Retina (tissue), 1 donor: ENCODE data around the gene ANKS1A.
"Not testable (repeated sequence)": the region's sequence is repeated elsewhere in the genome, so short reads cannot be mapped to it uniquely, and the experiment has no call there.

Experiments used
- DNase-seq: peaks from one replicate; pipeline ENCODE4 v3.0.0-alpha.2; 2016

Gene ANKS1A

DNA sequence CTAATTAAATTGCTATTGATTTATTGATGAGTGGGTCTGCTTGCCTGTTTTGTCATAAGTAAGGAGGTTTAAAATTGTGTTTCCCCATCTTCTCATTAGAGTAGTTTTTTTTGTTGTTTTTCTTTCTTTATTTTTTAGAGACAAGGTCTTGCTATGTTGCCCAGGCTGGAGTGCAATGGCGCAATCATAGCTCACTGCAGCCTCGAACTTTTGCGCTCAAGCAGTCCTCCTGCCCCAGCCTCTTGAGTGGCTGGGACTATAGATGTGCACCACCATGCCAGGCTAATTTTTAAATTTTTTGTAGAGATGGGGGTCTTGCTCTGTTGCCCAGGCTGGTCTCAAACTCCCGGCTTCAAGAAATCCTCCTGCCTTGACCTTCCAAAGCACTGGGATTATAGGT lies 31.0 kb downstream of the ANKS1A start:
- no peak for DNase-seq

DNA sequence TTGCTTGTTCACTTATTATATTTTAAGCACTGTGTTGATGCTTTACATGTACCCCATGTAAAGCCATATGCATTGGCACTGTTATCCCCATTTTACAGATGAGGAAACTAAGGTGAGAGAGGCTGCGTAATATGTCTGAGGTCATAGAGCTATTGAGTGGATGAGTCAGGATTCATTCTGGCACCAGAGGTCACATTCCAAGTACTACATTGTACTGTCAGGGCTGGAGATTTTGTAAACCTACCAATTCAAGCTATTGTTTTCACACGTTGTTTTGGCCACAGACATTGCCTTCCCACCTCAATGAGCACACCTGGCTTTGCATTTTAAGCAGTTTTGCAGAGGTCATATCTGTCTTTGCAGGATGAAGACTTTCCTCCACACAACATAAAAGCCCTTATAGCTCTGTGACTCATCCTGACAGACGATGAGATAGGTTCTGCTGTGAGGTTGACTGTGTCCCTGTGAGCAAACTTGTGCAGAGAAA lies 33.2 kb downstream of the ANKS1A start:
- DNase-seq, result no peak

DNA sequence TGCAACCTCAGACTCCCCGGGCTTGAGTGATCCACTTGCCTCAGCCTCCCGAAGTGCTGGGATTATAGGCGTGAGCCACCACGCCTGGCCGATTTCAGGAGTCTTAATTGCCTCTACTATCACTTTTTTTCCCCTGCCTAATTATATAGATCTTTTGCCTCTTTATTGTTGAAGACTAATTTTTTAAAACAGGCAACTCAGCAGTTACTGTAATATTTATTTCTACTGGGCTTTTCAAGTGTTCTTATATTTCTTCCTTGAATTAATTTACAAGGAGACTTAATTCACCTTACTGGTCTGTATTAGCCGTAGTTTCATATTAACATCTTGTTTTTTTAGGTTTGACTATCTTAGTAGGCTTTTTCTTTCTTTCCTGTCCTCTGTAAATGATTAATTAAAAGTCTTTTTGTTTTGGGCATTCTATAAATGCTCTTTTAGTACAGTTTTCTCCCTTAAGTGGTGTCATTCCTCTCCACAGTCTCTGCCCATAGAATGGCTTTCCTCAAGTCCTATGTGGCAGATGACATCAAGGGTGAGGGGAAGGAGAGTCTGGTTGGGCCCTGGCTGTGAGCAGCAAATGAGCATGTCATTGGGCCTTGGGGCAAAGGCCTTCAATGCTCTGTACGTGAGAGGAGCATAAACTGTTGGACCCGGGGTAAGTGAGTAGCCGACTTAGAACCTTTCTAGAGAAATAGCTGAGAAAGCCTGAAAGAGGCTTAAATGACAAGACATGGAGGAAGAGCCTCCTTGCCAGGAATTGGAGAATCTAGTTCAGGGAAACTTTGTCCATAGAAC lies 36.0 kb downstream of the ANKS1A start:
- DNase-seq, result no peak

DNA sequence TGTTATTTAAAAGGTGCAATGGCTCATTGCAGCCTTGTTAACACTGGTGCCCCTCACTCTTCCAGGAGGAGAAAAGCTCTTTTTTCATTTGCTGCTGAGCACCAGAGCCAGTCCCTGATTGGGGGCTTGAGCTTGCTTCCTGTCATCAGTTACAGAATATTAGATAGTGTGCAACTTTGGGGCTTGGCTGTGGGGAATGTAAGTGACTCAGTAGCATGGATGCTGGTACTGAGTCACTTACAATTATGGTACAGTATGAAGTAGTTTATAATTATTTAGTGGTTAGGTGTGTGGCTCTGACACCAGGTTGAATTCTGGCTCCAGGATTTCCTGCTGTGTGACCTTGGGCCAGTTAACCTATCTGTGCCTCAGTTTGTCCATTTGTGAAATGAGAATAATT lies 37.6 kb downstream of the ANKS1A start:
- DNase-seq, result no peak

DNA sequence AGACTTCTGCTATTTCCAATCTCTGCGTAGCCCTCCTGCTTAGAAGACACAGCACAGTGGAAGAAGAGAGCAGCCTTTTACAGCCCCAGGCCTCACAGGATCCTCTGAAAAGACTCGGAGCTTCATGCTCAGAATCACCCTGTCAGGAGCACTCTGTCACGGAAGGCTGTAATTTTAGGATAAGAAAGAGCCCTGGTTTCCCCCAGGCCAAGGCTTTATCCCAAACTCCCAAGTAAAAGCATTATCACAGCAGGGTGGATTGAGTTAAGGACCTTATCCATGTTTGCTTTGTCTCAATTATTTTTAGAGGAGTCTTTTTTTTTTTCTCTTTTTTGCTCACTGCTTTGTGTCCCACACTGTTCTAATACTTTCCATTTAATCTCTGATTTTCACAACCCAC lies 39.2 kb downstream of the ANKS1A start:
- no peak for DNase-seq

DNA sequence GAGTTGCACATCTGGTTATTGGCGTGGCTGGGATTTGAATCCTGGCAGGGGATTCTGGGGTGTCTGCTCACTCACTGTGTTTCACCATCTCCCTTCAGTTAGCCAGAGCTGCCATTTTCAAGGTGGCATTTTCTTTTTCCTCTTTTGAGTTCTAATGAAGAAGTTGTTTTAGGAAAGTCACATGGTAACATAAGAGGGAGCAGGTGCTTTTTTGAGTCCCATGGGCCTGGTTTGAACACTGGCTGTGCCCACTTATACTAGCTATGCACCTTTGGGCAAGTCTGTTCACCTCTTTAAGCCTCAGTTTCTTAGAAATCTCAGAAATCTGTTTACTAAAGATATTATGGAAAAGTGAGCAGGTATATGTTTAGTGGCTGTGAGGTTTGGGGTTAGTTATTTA lies 39.6 kb downstream of the ANKS1A start:
- DNase-seq, result no peak

DNA sequence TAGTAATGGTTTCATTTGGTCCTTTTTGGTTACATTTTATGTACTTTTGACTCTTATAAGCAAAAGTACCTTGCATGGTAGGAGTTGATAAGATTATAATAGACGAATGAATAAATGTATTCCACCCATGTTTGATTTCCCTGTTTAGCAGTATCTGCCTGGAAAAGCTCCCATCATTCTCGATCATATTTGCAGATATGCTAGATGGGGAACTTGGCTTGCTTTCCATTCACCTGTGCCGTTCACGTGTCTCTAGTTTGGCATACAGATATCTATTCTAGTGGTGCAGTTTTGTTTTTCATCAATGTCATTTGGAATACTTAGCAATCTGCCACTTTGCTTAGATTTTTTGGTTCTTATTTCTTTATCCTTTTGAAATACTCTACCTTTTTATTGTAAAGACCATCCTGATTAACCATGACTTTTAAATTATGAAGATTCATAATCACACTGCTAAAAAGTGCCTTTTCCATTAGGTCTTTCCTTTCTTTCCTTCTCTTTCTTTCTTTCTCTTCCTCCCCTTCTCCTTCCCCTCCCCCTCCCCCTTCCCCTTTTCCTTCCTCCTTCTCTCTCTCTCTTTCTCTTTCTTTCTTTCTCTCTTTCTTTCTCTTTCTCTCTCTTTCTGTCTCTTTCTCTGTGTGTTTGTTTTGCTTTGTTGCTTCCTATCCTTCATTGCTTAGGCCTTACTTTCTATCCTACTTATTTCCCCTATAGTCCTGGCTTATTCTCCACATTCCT lies 40.4 kb downstream of the ANKS1A start:
- DNase-seq, result no peak

DNA sequence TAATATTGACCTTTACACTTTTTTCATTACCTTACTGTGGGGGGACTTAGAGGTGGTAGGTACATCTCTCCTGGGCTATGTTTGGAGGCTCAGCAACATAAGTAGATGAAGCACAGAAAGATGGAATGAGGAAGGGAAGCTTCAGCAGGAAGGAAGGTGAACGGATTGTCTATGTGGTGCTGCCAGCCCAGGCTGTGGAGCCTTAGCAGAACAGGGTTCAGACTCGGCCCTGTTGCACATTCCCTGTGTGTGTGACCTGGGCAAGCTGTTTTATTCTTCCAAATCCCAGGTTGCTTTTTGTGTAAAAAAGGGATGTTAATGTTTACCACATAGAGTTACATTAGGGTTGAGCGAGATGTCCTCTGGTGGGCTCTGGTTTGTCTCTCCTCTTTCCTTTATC lies 41.2 kb downstream of the ANKS1A start:
- no peak for DNase-seq

DNA sequence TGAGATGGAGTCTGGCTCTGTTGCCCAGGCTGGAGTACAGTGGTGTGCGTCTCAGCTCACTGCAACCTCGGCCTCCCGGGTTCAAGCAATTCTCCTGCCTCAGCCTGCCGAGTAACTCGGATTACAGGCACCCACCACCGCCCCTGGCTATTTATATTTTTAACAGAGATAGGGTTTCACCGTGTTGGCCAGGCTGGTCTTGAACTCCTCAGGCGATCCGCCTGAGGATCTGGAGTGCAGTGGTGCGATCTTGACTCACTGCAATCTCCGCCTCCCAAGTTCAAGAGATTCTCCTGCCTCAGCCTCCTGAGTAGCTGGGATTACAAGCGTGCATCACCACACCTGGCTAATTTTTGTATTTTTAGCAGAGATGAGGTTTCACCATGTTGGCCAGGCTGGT lies 43.1 kb downstream of the ANKS1A start:
- DNase-seq, result not testable (repeated sequence)

DNA sequence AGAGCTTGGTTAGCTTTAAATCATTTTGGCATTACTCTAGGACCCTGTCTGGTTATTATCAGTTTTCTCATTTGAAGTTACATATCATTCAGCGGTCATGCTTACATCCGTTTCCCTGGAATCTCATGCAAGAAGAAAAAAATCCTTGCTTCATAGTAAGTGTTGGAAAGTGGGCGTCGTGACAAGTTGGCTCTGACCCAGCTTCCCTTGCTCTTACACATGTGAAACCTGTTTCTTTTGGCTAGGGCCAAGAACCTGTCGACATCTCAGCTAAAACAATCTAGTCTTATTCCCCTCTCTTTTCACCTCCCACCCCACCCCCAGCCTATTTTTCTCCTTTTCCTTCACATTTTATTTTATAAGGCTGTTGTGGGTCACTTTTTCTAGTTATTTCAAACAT lies 45.5 kb downstream of the ANKS1A start:
- no peak for DNase-seq

DNA sequence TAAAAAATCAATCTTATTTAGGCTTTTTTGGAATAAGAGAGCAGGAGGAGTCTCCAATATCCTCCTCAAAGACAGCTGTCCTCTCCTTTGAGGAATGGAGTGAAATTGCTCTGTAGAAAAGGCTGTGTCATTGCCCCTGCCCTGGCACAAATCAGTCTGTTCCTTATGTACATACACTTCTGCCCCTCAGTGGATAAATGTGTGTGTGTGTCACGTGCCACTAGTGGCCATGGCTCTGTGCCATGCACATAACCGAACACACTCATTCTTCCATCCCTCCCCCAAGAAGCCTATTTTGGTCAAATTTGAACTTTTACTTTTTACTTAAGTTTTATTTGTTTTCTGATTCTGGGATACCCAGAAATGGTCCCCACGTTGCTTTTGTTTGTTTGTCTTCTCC lies 49.2 kb downstream of the ANKS1A start:
- DNase-seq, result no peak

DNA sequence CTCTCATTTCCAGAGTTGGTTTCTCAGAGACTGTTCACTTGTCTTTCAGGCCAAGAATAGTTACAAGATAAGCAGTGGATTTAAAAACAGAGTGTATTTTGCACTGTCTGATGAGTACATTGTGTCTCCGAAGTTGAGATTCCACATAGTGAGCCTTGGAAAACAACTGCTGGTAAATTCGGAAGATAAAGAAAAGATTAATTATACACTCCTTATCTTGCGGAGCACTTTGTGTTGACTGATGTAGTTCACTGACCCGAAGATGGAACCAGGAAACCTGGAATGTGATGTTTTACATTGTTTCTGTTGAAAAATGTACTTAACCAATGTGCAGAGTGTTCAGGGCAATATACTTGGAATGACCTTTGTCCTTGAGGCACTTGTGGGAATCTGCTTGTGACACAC lies 51.0 kb downstream of the ANKS1A start:
- no peak for DNase-seq

DNA sequence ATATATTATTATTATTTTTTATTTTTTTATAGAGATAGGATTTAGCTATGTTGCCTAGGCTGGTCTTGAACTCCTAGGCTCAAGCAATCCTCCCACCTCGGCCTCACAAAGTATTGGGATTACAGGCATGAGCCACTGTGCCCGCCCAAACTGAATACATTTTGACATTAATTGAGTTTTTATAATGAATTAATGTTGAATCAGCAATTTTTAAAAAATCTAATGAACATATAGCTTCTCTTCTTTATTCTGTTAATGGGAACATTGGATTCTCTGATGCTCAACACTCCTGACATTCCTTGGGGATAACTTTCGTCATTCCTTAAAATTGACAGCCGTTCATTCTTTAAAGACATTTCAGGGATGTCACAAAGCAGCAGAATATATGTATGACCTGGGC lies 52.4 kb downstream of the ANKS1A start:
- DNase-seq, result no peak

DNA sequence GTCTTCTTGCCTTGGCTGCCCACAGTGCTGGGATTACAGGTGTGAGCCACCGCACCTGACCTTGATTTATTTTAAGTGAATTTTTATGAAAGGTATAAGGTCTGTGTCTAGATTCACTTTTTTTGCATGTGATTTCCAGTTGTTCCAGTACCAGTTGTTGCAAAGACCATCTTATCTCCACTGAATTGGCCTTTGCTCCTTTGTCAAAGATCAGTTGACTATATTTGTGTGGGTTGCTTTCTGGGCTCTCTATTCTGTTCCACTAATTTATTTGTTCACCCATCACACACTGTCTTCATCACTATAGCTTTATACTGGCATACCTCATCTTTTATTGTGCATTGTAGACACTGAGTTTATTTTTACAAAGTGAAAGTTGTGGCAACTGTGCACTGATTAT lies 56.3 kb downstream of the ANKS1A start:
- no peak for DNase-seq

DNA sequence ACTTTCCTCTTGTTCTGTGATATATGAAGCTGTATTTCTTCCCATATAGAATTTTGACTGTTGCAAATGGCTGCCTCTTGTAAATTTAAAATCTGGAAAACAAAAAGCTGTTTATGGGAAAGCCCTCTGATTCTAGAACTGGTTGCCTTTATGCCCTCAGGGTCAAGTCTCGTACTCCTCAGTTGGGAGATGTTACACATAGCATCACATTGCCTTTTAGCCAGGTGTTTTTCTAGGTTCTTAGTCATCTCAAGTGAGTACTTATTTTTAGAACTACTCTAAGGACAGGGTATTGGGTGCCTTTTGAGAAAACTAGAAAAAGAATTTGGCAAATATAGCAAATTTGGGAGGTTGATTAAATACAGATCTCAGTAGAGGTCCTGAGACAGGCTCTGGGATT lies 58.5 kb downstream of the ANKS1A start:
- no peak for DNase-seq

DNA sequence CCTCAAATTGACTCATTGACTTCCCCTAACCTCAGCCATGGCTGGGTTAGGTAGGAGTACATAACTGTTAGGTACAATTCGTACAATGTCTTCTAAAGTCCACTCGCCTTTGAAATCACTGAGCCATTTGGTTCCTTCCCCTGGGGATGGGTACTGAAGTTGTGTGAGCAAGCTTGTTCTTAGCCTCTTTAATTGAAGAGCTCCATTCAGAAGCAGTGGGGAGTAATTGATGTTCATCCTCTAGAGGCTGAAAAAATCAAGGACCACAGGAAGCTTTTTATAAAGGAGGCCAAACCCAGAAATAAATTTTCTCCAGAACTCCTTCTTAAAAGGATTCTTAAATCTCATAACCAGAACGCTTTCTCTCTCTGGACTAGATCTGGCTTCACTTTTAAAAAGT lies 60.6 kb downstream of the ANKS1A start:
- peak; percentile 38 for DNase-seq

DNA sequence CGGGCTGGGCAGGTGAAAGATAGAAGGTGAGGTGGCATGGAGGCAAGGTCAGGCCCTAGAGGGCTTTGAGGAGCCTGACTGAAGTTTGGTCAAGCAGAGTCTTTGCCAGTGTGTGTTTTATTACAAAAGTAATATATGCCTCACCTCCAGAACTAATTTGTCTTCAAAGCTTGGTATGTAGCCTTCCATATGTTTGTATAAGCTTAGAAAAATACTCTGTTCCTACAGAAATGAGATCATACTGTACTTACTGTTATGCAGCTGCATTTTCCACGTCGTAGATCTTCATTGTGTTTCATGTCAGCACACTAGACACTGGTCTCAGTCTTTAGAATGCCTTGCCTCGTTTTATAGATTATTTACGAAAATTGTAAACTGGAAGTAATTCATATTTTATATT lies 61.8 kb downstream of the ANKS1A start:
- no peak for DNase-seq

DNA sequence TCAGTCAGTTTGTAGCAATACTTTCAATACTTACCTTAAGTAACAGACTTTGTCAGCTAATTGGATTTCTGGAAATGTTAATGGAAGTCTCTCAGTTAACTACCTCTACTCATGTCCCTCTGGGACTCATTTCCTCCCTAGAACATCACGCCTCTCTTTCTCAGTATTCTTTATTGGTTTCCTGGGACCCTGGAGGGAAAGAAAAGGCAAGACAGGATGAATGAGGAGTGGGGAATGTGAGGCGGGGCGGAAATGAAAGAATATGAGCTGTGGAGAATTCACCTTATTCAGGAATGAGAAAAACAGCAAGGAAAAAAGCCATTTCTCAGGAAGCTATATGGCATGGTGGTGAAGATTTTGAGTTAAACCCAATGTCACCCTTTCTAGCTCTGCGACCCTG lies 62.7 kb downstream of the ANKS1A start:
- no peak for DNase-seq

DNA sequence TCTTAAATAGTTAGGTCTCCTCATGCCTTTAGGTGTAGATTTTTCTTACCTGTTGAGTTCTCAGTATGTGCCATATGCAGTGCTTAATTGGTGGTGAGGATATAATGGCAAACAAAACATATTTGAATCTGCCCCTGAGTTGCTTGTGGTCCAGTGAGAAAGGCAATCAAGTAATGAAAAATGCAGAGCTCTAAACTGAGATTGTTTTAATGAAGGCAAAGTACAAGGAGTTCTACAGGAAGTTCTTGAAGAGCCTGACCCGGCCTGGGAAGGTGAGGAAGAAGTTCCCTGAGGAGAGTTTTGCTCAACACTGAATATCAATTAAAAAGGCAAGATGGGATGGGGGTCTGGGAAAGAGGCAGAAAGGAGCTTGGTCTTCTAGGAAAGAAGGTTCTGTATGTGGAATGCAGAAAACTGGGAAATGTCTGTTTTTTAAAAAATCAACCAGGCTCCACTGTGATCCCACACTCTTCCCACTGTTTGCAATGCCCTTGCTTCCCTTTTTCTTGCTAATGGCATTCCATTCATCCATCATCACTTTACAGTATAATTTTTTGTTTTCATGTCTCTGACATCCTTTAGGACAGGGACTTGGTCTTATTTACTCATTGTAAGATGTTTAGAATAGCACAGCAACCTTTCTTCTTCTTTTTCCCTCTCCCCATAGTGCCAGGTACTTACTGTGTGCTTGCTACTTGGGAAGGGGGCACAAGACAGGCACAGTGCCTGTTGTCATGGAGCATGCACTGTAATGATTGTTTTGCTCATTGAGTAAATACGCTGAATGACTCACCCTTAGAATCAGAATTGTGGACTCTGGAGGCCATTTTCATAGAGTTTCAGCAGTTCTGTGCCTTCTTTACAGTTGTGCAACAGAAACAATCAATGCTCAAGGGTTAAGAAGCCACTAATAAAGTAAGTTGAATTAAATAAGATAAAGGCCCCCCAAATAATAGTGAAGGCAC lies 64.3 kb downstream of the ANKS1A start:
- DNase-seq, result no peak

DNA sequence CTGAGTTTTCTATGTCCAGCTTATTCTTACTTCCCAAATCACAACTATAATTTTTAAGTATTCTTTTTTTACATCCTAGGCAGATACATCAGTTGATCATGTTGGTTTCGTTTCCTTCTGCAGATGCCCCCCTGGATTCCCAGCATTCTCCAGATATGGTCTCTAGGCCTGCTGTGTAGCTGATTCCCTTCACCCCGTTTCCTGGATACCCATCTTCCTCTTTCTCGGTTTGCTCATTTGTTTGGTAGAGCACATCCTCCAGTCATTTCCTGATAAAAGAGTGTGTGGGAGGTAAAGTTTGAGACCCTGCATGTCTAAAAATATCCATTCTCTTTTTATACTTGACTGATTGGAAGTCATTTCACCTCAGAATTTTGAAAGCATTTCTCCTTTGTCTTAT lies 66.4 kb downstream of the ANKS1A start:
- no peak for DNase-seq

DNA sequence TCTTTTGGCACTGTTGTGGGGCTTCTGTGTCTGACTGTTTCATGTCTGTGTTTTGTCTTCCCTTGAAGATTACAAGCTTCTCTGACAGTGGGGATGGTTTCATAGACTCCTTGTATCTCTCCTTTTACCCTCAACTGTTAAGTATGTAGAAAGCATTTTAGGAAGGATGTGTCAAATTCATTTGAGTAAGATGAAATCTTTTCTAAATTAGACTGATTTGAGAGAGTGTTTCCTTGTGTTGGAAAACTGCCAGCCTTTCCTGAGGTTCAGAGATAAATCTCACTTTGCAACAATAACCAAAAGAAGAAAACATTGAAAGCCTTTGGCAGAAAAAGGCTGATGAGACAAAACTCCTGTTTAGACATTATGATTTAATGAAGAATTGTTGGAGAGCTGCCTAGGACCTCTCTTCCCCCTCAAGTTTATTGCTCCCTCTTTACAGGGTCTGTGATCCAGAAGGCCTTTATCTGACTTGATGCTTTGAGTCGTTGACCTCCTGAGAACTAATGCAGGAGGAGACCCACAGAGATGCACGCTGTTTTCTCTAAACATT lies 68.3 kb downstream of the ANKS1A start:
- DNase-seq, result no peak

DNA sequence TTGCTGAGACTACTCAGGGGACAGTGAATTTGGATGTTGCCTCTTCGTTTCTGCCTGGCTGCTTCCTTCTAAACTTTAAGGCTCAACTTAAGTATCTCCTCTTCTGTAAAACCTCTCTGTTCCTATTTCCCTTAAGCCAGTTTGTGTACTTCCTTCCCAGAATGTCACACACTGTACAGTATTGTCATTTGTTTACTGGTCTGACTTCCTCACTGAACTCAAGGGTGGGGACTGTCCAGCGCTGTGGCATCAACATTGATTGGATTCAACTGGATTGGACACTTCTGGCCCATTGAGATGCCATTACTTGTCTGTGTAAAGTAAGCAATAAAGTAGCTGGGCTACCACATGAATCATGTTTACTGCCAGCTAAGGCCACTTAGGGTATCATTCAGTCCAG lies 69.7 kb downstream of the ANKS1A start:
- DNase-seq, result no peak

DNA sequence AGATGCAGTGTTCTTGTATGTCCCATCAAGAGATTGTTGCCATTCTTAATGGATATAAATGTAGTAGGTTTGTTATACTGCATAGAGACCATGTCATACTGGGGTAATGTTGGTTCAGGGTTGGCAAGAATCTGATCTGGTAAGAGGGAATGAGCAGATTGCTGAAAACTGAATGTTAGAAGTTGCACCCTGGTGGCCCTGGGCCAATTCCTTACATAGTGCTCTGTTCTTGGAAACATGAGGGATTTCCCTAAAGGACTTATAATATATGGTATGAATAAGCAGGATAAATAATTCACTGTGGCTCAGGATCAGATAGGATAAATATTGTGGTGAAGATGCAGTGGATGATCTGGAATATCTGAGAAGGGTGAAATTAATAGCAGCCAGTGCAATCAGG lies 70.2 kb downstream of the ANKS1A start:
- no peak for DNase-seq
